Muscle of leg (tissue), 11 donors: Measurements from ENCODE around the gene NCR2. TPM values are rescaled to one million over a fixed set of nuclear protein-coding genes. Genes with fewer than 3 reads are reported as not detected.
A peak's percentile ranks its signal among the peaks of the same experiment; 100 is the strongest.

Source experiments
- DNase-seq: peaks from one replicate; pipeline ENCODE4 v3.0.0; 2013
- H3K27ac ChIP-seq: one replicate; pipeline ENCODE4 v1.5.1; 2013; ENCODE audit warnings: mild to moderate bottlenecking, low read length, control low read depth
- H3K27me3 ChIP-seq: one replicate; pipeline ENCODE4 v1.6.1; 2013; ENCODE audit warnings: low read length; ENCODE audit not compliant: control insufficient read depth, insufficient read depth
- H3K36me3 ChIP-seq: one replicate; pipeline ENCODE4 v1.6.1; 2013; ENCODE audit warnings: low read length; ENCODE audit not compliant: control insufficient read depth, insufficient read depth
- H3K4me1 ChIP-seq: one replicate; pipeline ENCODE4 v1.6.1; 2013; ENCODE audit warnings: low read length; ENCODE audit not compliant: control insufficient read depth, insufficient read depth
- H3K4me3 ChIP-seq: one replicate; pipeline ENCODE4 v1.5.1; 2013; ENCODE audit warnings: low read length, control low read depth
- H3K9me3 ChIP-seq: replicated peaks from 2 replicates; pipeline ENCODE4 v1.6.1; 2013; ENCODE audit warnings: low read depth, low read length; ENCODE audit not compliant: control insufficient read depth
- WGBS: methylation state at CpG from one replicate; pipeline ENCODE4 v1.1.5; 2013; ENCODE audit warnings: missing lambda C conversion rate; ENCODE audit not compliant: insufficient coverage; 5-methylcytosine and 5-hydroxymethylcytosine counted together
- polyA plus RNA-seq, 8 donors: library from polyadenylated mRNA; unstranded; fragments of 120-200 nt; gene quantifications; one replicate each; pipeline versions ENCODE4 v1.2.1 to v1.2.3, GENCODE V29; 2013; ENCODE audit warnings: inconsistent platforms in 1 of 8, low replicate concordance in 1 of 8; ENCODE audit not compliant: insufficient read length in 8 of 8, insufficient read depth in 1 of 8
- total RNA-seq: library from RNA; stranded (reverse); fragments of 120-200 nt; gene quantifications from one replicate; pipeline ENCODE4 v1.2.4, GENCODE V29; 2013

Gene NCR2
- total and polyA plus RNA-seq, 9 donors: not detected

- H3K27ac ChIP-seq: no peak overlapping the region
- peaks cover 9% of the 10 kb centered on the region for H3K9me3 ChIP-seq
These were observed 21.4 kb downstream of the NCR2 start for GRCh38 chr6:41356825-41357224.

DNA sequence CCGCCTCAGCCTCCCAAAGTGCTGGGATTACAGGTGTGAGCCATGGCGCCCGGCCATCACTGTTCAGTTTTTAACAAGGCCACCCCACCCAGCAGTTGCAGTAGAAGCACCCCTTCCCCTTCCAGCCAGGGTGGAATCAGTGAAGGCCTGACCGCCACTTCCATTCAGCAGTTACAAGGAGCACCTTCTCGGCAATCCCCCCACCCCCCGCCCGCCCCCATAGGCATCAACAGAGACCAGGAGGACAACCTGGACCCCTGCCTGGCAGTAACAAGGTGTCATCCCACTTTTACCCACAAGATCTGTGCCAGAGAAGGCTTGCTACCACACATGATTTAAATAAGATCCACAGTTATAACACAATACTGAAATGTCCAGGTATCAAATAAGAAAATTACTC, 23.1 kb downstream of the NCR2 start:
- Histone ChIP-seq H3K4me3 (no peak overlapping the region), H3K27me3 (peaks cover 13% of the 10 kb centered on the region), H3K9me3 (peaks cover 9% of the 10 kb centered on the region), H3K27ac (no peak overlapping the region), H3K36me3 (no peaks in the 10 kb centered on the region), H3K4me1 (no peaks in the 10 kb centered on the region)
- DNase-seq: no peak
- WGBS: 91% methylated on average over 4 of the region's 7 CpGs

More at GRCh38 chr6:41356825-41357224, 21.4 kb downstream of the NCR2 start:
- no peaks in the 10 kb centered on the region for H3K4me1 ChIP-seq
- peaks cover 16% of the 10 kb centered on the region for H3K27me3 ChIP-seq
- no peak for DNase-seq
- H3K36me3 ChIP-seq: no peaks in the 10 kb centered on the region
- 80% methylated on average over 2 of the region's 3 CpGs for WGBS
- no peak overlapping the region for H3K4me3 ChIP-seq

GRCh38 chr6:41359617-41360313, 24.4 kb downstream of the NCR2 start:
- no peak for DNase-seq
- peaks cover 17% of the 10 kb centered on the region for H3K27me3 ChIP-seq
- no peaks in the 10 kb centered on the region for H3K36me3 ChIP-seq
- no peaks in the 10 kb centered on the region for H3K4me1 ChIP-seq
- no peak overlapping the region for H3K4me3 ChIP-seq
- WGBS: 20% methylated on average over 1 of the region's 4 CpGs
- H3K9me3 ChIP-seq: peaks cover 9% of the 10 kb centered on the region
- no peak overlapping the region for H3K27ac ChIP-seq

DNA sequence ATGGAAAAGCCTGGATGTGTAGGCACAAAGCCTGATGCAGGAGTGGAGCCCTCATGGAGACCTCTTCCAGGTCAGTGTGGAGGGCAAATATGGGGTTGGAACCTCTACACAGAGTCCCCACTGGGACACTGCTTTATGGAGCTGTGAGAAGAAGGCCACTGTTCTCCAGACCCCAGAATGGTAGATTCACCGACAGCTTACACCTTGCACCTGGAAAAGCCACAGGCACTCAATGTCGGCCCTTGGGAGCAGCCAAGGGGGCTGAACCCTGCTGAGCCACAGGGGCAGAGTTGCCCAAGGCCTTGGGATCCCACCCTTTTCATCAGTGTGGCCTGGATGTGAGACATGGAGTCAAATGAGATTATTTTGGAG, 24.9 kb downstream of the NCR2 start:
- no peak for DNase-seq
- no peaks in the 10 kb centered on the region for H3K4me1 ChIP-seq
- no peaks in the 10 kb centered on the region for H3K36me3 ChIP-seq
- peaks cover 9% of the 10 kb centered on the region for H3K9me3 ChIP-seq
- H3K27ac ChIP-seq: no peak overlapping the region
- peaks cover 17% of the 10 kb centered on the region for H3K27me3 ChIP-seq
- WGBS: 85% methylated on average over 2 of the region's 2 CpGs
- H3K4me3 ChIP-seq: no peak overlapping the region

GRCh38 chr6:41366150-41366549, 30.7 kb downstream of the NCR2 start:
- 67% methylated on average over 1 of the region's 7 CpGs for WGBS
- no peak overlapping the region for H3K4me3 ChIP-seq

GRCh38 chr6:41367061-41367460, 31.7 kb downstream of the NCR2 start:
- peaks cover 65% of the 10 kb centered on the region for H3K27me3 ChIP-seq
- no peak overlapping the region for H3K27ac ChIP-seq
- no peak for DNase-seq
- H3K4me1 ChIP-seq: peaks cover 16% of the 10 kb centered on the region
- H3K9me3 ChIP-seq: no peaks in the 10 kb centered on the region
- 54% methylated on average over 3 of the region's 3 CpGs for WGBS
- no peaks in the 10 kb centered on the region for H3K36me3 ChIP-seq
- H3K4me3 ChIP-seq: no peak overlapping the region

More at GRCh38 chr6:41366150-41366549, 30.7 kb downstream of the NCR2 start:
- Histone ChIP-seq H3K9me3 (no peaks in the 10 kb centered on the region), H3K27ac (no peak overlapping the region), H3K4me1 (peaks cover 7% of the 10 kb centered on the region), H3K36me3 (no peaks in the 10 kb centered on the region), H3K27me3 (peaks cover 56% of the 10 kb centered on the region)
- DNase-seq: no peak

DNA sequence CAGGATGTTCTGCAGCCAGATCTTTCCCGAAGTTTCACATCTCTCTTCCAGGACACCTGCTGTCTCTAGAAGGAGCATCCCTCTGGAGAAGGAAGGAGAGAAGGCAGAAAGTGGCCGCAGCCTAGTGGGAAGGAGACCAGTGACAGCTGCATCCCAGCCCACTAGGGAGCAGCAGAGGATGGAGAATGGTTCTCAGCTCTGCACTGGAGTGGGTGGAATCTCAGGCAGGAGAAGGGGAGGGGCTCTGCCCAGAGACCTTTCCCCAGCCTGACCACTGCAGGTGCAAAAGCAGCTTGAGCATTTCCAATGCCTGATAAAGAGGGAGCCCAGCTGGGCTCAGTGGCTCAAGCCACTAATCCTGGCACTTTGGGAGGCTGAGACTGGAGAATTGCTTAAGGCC, 32.3 kb downstream of the NCR2 start:
- WGBS: 0% methylated on average over 1 of the region's 2 CpGs
- peaks cover 22% of the 10 kb centered on the region for H3K4me1 ChIP-seq
- no peaks in the 10 kb centered on the region for H3K36me3 ChIP-seq
- H3K27ac ChIP-seq: no peak overlapping the region
- no peaks in the 10 kb centered on the region for H3K9me3 ChIP-seq
- DNase-seq: peak; percentile 75
- H3K27me3 ChIP-seq: peaks cover 68% of the 10 kb centered on the region
- H3K4me3 ChIP-seq: no peak overlapping the region

- H3K27me3 ChIP-seq: peaks cover 92% of the 10 kb centered on the region
- H3K9me3 ChIP-seq: no peaks in the 10 kb centered on the region
- no peak overlapping the region for H3K4me3 ChIP-seq
- no peaks in the 10 kb centered on the region for H3K36me3 ChIP-seq
- WGBS: 46% methylated on average over 4 of the region's 6 CpGs
- peaks cover 43% of the 10 kb centered on the region for H3K4me1 ChIP-seq
- no peak overlapping the region for H3K27ac ChIP-seq
- no peak for DNase-seq
These were observed 35.2 kb downstream of the NCR2 start for GRCh38 chr6:41370488-41371111.

DNA sequence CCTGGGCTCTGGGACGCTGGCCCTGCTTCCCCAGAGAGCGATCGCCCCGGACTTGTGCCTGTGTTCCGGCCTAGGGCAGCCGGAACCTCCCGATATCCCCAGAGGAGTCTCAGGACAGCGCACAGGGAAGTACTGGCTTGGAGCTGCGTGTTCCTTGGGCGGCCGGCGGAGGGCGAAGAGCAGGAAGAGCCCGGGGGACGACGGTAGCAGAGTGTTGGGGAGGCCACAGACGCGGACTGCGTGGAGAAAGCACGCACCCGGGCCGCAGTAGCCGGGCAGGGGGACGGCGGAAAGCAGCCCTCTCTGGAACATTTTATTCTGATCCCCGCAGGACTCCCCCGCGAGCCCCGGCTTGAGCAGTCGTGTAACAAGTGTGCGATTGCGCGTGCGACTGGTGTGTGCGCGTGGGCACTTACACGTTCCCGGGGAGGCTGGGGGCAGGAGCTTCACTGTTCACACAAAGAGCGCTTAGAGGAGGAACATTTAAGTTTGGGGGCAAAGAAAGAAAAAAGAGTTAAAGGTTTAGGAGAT, 36.1 kb downstream of the NCR2 start:
- Histone ChIP-seq H3K4me1 (peaks cover 49% of the 10 kb centered on the region), H3K4me3 (peak overlapping the region; percentile 13), H3K27me3 (peaks cover 99% of the 10 kb centered on the region), H3K36me3 (no peaks in the 10 kb centered on the region), H3K9me3 (no peaks in the 10 kb centered on the region), H3K27ac (peak overlapping the region; percentile 20)
- peak; percentile 51 for DNase-seq
- WGBS: 6% methylated on average over 38 of the region's 39 CpGs

- Histone ChIP-seq H3K27ac (no peak overlapping the region), H3K4me3 (peak overlapping the region; percentile 13), H3K36me3 (no peaks in the 10 kb centered on the region), H3K27me3 (peaks cover 99% of the 10 kb centered on the region), H3K4me1 (peaks cover 49% of the 10 kb centered on the region), H3K9me3 (no peaks in the 10 kb centered on the region)
- WGBS: 5% methylated on average over 34 of the region's 42 CpGs
- peak; percentile 52 for DNase-seq
These were observed 36.8 kb downstream of the NCR2 start for GRCh38 chr6:41371992-41372831.
